SK-MEL-5 (cell line): ENCODE data around the gene C10orf67. TPM values are rescaled to one million over a fixed set of nuclear protein-coding genes. Genes with fewer than 3 reads are reported as not detected.
"Not testable (repeated sequence)": the region's sequence is repeated elsewhere in the genome, so short reads cannot be mapped to it uniquely, and the experiment has no call there.

ENCODE experiments used
- DNase-seq: peaks from one replicate; pipeline ENCODE4 v3.0.0-alpha.2; 2016; ENCODE audit warnings: low read depth, low spot score
- in situ Hi-C: cut with HindIII; loops from 2 replicates; pipeline ENCODE4 v1.10.0; 2016; ENCODE audit warnings: low sequenced_read_pairs, high pct_unique_total_duplicates, low pct_unique_long_range_greater_than_20kb
- total RNA-seq: library from RNA; depleted of rRNA; stranded (reverse); fragments of >200 nt; shearing (Covaris generic); gene quantifications from 2 replicates; pipeline ENCODE4 v1.2.3, GENCODE V29; 2014

Gene C10orf67
- total RNA-seq, 1 experiment from 2014 or later: not detected

- in situ Hi-C loops, DNase-seq: not testable (repeated sequence)
Measured at GRCh38 chr10:23241779-23242178, 102.8 kb downstream of the C10orf67 start.

- in situ Hi-C loops: no loop called here
- no peak for DNase-seq
Measured at GRCh38 chr10:23238015-23238414, 106.6 kb downstream of the C10orf67 start.

- no peak for DNase-seq
- in situ Hi-C loops: no loop called here
Measured at GRCh38 chr10:23230582-23230981, 114.0 kb downstream of the C10orf67 start.

- in situ Hi-C loops: no loop called here
- DNase-seq: no peak
Measured at GRCh38 chr10:23217471-23217870, 127.1 kb downstream of the C10orf67 start.

GRCh38 chr10:23205972-23206642 is 138.5 kb downstream of the C10orf67 start:
- in situ Hi-C loops: no loop called here
- DNase-seq: no peak

GRCh38 chr10:23204773-23205172 is 139.8 kb downstream of the C10orf67 start:
- in situ Hi-C loops: no loop called here

GRCh38 chr10:23203369-23204325 is 140.9 kb downstream of the C10orf67 start:
- DNase-seq: no peak
- in situ Hi-C loops: no loop called here

More at GRCh38 chr10:23204773-23205172, 139.8 kb downstream of the C10orf67 start:
- DNase-seq: no peak

- no peak for DNase-seq
Measured at GRCh38 chr10:23202779-23203178, 141.8 kb downstream of the C10orf67 start.

GRCh38 chr10:23201837-23202236 is 142.8 kb downstream of the C10orf67 start:
- DNase-seq: no peak
- in situ Hi-C loops: no loop called here

More at GRCh38 chr10:23202779-23203178, 141.8 kb downstream of the C10orf67 start:
- in situ Hi-C loops: no loop called here

- in situ Hi-C loops: no loop called here
- no peak for DNase-seq
Measured at GRCh38 chr10:23200997-23201652, 143.5 kb downstream of the C10orf67 start.

GRCh38 chr10:23200586-23200985 is 144.0 kb downstream of the C10orf67 start:
- in situ Hi-C loops: no loop called here
- no peak for DNase-seq

- in situ Hi-C loops: no loop called here
- no peak for DNase-seq
Measured at GRCh38 chr10:23199768-23200511, 144.7 kb downstream of the C10orf67 start.

- in situ Hi-C loops: no loop called here
- no peak for DNase-seq
Measured at GRCh38 chr10:23198940-23199767, 145.4 kb downstream of the C10orf67 start.

- in situ Hi-C loops: no loop called here
- DNase-seq: no peak
Measured at GRCh38 chr10:23198610-23198939, 146.0 kb downstream of the C10orf67 start.

GRCh38 chr10:23197416-23197861 is 147.2 kb downstream of the C10orf67 start:
- in situ Hi-C loops: no loop called here

GRCh38 chr10:23196915-23197314 is 147.7 kb downstream of the C10orf67 start:
- DNase-seq: no peak
- in situ Hi-C loops: no loop called here

More at GRCh38 chr10:23197416-23197861, 147.2 kb downstream of the C10orf67 start:
- no peak for DNase-seq
